Measurements from ENCODE around the gene ZPBP2.
A peak's percentile ranks its signal among the peaks of the same experiment; 100 is the strongest.
"Not testable (repeated sequence)": the region's sequence is repeated elsewhere in the genome, so short reads cannot be mapped to it uniquely, and the experiment has no call there.

The ZPBP2 gene

DNA sequence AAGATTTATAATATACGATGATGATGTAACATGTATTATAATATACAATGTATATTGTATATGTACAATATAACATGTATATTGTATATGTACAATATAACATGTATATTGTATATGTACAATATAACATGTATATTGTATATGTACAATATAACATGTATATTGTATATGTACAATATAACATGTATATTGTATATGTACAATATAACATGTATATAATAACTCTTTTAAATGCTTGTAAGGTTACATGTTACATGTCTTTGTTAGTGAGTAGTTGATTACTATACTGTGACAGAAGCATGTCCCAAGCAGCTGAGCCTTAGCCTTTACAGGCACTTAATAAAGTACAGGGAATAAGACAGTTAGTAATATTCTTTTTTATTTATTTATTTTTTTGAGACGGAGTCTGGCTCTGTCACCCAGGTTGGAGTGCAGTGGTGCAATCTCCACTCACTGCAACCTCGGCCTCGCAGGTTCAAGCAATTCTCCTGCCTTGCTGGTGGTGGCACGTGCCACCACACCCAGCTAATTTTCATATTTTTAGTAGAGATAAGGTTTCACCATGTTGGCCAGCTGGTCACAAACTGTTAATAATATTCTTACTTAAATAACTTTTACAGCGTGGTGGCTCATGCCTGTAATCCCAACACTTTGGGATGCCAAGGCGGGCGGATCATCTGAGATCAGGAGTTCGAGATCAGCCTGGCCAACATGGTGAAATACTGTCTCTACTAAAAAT lies 11.9 kb upstream of the ZPBP2 start:
- DNase-seq (ENCODE audit: low read depth in 1 of 2, low spot score in 1 of 2): not testable (repeated sequence)

DNA sequence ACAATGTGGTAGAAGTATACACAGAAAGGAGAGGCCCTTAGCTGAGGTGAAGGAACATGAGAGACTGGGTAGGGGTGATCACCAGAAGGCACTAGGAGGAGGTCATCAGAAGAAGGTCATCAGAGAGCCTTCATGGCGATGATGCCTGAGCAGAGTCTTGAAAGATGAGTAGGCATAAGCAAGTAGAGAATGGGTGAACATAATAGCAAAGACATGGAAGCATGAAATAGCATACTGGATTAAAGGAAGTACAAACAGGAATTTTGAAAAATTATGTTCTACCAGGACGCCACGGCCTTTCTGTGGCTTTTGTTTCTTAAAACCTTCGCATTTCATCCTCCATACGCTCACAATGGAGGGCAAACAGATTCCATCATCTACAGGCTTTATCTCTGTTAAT lies 6.8 kb upstream of the ZPBP2 start:
- no peak for DNase-seq (ENCODE audit: low read depth in 1 of 2, low spot score in 1 of 2)

DNA sequence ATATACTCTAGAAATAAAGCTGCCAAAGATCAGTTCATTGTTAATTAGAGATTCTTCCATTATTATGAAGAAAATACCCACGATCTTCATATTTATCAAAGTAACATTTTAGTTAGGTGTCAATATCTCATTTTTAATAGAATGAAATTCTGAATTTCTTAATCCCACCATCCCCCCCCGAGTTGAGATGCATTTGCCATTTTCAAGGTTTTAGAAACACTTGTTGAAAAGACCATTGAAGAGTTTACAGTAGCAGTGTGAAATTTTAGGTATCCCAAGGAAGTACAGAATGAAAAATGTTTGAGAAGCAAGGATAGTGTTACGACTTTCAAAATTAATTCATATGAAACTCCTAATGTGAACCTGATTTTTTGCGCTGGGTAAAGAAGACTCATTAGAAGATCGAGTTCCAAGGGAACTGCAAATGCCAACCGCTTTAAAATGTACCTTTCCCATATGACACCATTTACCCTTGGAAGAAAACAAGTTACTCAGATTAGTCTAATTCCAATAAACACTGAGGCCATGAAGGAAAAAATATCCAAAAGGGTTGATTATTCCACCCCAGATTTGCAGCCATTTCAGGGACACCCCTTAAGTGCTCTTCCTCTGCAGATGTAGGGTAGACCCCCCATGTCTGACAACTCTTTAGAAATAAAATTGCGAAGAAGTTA lies 4.6 kb upstream of the ZPBP2 start:
- no peak for DNase-seq (ENCODE audit: low read depth in 1 of 2, low spot score in 1 of 2)

DNA sequence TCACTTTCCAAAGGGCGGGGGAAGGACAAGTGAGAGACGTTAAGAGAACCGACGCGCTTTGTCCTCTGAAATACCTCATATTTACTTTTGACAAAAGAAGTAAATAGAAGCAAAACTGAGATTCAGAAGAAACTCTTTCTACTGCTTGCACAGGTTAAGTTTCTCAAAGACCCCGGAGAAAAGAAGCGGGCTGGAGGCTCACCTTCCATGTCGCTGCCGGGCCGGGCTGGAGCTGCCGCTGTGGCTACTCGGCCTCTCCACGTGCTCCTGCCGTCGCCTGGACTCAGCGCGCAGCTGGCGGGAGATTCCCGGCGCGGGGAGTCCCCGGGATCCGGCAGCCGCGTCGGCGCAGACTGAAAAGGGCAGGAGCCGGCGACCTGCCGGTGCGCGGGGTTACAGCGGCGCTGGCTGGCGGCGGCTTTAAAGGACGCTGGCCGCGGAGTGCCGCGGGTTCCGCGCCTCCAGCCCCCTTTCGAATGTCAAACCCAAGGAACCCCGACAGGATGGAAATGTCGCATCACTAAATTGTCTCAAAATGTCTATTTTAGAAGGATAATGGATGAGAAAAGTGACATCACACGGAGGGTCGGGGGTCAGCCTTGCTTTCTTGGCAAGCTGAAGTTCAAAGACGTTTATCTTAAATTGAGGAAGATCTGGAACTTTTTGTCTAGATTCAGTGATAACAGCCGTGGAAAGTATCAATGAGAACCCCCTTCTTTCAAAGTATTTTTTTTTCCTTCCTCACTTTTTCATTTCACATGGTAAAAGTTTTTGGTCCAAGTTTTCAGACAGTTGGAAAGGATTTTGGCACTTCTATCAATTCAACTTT lies 3.9 kb upstream of the ZPBP2 start, which contains the start of gene IKZF3:
IKZF3 (minus strand) TSS at position 395 of the 829 bp plus-strand sequence; CDS start at position 209, 186 bp downstream.
- peak; percentile 69 to 78 for DNase-seq (ENCODE audit: low read depth in 1 of 2, low spot score in 1 of 2)

DNA sequence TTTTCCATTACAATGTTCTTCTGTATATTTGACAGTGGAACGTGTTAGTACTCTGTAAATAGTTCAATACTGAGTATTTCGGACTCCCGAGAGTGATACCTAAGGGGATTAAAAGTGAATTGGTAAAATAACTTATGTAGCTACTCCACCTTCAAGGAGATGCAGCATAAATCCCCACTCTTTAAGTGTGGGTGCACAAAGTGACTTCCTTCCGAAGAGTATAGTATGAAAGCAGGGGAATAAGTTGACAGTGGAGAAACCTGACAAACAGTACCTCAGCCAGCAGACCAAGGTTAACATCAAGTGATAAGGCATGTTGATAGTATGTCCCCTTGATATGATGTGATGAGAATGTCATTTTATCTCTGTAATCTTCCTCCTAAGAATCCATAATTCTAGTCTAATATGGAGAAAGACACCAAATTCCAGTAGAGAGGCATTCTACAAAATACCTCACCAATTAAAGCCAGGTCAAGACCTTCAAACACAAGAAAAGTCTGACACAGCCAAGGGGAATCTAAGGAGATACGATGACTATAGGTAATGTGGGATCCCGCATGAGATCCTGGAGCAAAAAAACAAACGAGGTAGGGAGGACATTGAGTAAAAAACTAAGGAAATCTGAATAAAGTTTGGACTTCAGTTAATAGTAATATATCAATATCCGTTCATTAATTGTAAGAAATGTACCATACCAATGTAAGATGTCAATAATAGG lies 1.8 kb upstream of the ZPBP2 start:
- no peak for DNase-seq (ENCODE audit: low read depth in 1 of 2, low spot score in 1 of 2)

DNA sequence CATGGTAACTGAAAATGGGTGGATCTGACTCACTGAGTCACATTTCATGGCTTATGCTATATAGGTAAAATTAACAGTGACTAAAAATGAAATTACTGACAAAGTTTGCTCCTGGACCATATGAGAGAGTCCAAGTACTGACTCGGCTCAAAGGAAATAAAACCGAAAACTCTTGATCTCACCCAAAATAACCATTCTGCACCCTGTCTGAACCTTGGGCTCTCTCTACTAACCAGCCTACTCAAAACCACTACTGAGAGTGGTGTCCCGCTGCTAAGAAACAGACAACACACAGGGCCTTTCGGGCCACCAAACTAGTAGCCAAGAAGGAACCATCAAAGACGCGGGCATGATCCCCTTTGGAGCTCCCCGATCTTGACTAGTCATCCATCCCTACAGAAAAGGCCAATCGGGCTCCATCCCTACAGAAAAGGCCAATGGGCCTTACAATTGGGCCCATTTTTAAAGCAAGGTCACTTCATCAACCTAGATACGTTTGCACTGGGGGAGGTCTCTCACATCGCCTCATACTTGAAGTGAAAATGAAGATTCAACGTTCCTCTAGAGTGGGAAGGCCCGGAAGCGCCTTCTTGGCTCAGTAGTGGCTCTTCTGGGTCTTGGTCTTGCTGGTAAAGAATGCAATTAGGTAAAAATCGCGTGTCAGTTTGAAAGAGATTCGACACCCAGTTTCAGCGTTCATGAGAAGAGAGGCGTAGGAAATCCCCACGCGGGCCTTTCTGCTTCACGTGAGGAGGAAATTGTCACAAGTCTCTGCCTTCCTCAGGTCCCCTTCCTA lies 720 bp upstream of the ZPBP2 start:
- DNase-seq (ENCODE audit: low read depth in 1 of 2, low spot score in 1 of 2): peak; percentile 52 to 61

DNA sequence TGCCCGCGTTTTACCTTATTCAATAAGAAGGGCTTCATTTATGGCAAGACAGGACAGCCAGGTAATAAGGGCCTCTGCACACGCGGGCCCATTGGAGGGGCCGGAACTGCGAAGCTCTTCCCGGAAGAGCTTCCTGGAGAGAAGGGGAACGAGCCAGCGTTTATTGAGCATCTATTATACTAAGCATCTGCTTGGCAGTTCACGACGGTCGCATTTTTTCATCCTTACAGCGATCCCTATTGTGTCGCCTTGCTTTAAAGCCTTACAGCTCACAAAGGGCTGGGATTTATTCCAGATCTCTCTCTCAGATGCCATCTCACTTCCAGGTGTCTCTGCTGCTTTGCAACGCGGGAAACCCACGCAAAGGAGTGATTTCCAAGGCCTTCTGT lies 546 bp downstream of the ZPBP2 start:
- DNase-seq (ENCODE audit: low read depth in 1 of 2, low spot score in 1 of 2): no peak

DNA sequence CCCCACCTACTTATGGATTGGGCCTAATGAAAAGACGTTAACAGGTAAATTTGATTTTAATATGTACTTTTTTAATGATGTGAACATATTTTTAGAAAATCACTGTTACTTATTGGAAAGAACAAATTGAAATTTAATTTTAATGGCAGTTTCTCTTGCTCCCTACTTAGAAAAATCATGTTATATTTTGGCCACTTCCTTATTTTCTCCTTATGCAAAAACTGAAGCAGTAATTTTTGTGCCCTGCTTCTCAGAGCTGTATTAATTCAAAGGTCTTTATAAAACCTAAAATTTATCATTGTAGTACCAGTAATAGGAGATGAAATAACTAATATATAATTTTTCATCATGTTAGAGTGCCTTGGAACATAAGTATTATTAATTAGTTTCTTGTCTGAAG lies 2.8 kb downstream of the ZPBP2 start:
- no peak for DNase-seq (ENCODE audit: low read depth in 1 of 2, low spot score in 1 of 2)

DNA sequence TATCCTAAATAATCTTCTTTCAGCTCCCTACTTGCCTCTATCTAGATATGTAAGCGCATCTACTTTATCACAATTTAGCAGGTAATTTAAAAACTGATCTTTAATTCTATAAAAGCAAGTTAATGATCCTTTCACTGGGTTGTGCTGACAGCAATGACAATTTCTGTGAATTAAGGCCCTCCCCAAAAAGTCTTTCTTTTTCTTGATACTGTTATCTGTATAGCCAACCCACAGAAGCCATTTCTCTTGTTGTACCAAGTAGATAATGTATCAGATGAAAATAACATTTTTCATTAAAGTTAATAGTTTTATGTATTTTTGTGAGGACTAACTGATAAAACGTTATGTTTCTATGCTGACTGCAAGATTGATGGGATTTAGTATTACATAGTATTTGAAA lies 3.8 kb downstream of the ZPBP2 start:
- no peak for DNase-seq (ENCODE audit: low read depth in 1 of 2, low spot score in 1 of 2)

DNA sequence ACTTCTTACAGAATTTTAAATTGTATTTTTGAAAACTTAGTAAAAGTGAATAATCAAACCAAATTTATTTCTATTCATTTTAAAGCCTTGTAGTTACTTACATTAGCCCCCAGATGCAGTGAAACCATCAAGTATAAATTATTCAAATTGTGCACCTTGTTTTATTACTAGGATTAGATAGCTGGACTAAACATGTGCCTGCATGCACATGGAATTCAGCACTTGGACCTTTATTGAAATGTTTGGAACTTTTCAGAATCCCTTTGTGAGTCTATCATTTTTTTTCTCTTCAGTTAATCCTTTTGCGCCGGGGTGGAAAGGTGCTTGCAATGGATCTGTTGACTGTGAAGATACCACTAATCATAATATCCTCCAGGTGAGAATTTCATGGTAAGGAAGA lies 4.7 kb downstream of the ZPBP2 start:
- DNase-seq (ENCODE audit: low read depth in 1 of 2, low spot score in 1 of 2): no peak

DNA sequence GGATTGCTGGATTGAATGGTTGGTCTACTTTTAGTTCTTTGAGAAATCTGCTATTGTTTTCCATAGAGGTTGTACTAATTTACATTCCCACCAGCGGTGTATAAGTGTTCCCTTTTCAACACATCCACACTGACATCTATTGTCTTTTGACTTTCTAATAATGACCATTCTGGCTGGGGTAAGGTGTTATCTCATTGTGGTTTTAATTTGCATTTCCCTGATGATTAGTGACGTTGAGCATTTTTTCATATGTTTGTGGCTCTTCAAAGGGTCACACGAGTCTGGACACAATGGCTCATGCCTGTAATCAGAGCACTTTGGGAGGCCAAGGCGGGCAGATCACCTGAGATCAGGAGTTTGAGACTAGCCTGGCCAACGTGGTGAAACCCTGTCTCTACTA lies 18.1 kb downstream of the ZPBP2 start:
- DNase-seq (ENCODE audit: low read depth in 1 of 2, low spot score in 1 of 2): not testable (repeated sequence)

DNA sequence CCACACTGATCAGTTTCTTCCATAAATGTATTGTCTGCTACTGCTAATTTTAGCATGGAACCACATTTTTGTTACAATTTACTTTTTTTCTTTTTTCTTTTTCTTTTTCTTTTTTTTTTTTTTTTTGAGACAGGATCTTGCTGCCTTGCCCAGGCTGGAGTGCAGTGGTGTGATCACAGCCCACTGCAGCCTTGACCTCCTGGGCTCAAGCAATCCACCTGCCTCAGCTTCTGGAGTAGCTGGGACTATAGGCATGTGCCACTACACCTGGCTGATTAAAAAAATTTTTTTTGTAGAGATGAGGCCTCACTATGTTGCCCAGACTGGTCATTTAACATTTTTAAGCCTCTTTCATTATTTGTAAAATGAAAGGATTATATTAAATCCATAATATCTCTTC lies 19.1 kb downstream of the ZPBP2 start:
- no peak for DNase-seq (ENCODE audit: low read depth in 1 of 2, low spot score in 1 of 2)

DNA sequence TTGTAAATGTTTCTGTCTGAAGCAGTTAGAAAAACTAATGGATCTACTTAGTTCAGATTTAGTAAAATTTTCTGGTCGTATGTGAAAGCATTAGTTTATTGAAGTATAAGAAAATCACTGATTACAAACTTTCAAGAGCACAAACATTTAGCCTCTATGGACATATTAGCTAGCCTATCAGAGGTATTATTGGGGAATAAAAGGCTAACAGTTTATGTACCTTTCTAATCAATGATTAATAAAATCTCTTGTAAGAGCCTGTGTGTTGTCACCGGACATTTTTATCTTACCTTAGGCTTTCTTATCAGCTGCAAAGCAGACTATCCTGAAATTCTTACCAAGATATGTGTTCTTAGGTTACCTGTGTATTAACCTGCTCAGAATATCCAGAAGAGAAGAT lies 21.2 kb downstream of the ZPBP2 start:
- no peak for DNase-seq (ENCODE audit: low read depth in 1 of 2, low spot score in 1 of 2)

DNA sequence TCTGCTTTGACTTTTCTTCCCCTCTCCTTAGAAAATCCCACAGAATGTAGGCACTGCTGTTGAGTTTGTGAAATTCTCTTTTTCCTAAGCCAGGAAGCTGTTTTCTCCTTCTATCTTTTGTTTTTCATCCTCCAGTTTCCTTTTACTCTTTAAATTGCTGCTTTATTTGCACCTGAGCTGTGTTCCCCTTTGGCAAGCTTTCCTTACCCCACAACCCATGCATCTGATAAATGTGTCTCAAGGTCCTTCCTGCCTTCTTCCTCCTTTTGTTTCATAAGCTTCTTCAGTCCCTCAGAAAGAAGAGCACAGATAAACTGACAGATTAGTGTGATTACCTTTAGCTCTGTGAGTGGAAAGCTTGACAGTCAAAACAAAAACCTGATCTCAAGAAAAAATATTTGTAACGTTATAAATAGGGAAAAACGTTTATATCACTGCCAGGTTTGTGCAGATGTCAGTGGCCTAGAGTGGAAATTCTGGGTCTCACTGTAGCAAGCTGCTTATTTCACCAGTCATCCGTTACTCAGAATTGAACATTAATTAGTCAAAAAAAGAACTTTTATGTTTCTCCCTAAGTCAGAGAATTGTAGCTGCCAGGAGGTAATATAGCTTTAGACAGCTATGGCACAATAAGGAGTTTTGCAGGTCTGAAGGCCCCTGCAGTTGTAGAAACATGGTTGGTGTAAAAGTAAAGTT lies 26.8 kb downstream of the ZPBP2 start:
- DNase-seq (ENCODE audit: low read depth in 1 of 2, low spot score in 1 of 2): no peak

DNA sequence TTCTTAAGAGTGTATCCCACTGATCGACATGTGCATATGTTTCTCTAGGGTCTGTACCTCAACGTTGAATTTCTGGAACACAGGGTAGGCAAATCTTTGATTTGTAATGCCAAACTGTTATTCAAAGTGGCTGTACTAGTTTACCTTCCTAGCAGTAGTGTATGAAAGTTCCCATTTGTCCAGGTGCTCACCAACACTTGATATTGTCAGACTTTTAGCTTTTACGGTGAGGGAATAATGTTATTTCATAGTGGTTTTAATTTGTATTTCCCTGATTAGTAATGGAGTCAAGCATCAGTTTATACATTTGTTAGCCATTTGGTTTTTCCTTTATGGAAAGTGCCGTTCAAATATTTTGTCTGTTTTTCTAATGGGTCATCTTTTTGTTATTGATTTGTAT lies 30.1 kb downstream of the ZPBP2 start:
- DNase-seq (ENCODE audit: low read depth in 1 of 2, low spot score in 1 of 2): no peak

DNA sequence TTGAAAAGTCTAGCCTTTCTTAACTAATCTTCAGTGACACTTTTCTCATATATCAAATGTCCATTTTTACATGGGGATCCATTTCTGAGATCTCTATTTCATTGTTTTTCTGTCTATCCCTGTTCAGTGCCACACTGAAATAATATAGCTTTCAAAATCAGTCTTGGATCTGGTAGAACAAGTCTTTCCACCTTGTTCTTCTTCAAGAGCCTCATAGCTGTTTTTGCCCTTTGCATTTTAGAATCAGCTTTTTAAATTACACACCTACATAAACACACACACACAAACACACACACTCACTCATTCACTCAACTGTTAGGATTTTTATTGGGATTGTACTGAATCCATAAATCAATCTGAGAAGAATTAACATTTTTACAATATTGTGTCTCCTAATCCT lies 31.2 kb downstream of the ZPBP2 start:
- no peak for DNase-seq (ENCODE audit: low read depth in 1 of 2, low spot score in 1 of 2)

DNA sequence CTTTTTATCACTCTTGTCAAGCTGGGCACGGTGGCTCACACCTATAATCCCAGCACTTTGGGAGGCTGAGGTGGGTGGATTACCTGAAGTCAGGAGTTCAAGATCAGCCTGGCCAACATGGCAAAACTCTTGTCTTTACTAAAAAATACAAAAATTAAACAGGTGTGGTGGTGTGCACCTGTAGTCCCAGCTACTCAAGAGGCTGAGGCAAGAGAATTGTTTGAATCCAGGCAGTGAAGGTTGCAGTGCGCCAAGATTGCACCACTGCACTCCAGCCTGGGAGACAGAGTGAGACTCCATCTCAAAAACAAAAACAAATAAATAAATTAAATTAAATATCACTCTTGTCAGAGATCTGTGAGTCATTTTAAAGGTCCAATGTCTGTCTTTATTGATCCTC lies 34.0 kb downstream of the ZPBP2 start:
- not testable (repeated sequence) for DNase-seq (ENCODE audit: low read depth in 1 of 2, low spot score in 1 of 2)

DNA sequence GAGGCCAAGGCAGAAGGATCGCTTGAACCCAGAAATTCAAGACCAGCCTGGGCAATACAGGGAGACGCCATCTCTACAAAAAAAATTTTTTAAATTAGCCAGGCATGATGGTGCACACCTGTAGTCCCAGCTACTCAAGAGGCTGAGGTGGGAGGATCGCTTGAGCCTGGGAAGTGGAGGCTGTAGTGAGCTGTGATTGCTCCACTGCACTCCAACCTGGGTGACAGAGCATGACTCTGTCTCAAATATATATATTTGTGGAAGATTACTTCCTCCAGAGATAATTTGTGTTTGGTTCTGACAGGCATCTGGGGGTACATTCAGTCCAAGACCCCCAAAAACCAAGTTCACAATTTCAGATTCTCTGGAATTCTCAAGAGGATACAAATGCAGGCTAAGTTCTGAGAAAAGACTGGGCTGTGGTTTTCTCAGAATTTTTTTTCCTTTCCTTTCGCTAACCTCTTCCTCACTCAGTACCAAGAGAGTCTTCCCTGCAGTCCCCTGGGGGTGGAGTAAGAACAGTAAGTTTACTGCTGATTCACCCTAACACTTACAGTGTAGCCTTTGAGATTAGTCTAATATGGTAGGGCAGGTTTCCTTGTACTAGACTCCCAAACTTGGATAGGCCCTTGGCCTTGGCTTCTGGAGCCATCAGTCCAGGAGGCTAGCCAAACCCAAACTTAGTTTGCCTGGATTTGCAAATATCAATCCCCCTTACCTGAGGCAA lies 35.3 kb downstream of the ZPBP2 start:
- no peak for DNase-seq (ENCODE audit: low read depth in 1 of 2, low spot score in 1 of 2)

DNA sequence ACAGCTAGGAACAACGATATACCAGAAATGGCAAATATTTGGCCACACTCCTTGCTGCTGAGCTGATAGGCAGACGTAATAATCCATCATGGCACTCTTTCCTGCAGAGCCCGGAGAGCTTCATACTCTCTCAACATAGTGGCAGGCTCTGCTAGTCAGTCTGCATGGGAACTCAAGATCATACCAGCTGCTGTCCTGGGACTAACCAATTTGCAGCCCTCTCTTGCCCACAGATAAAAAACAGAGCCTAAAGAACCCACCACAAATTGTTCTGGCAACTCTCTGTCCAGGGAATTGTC lies 36.9 kb downstream of the ZPBP2 start:
- no peak for DNase-seq (ENCODE audit: low read depth in 1 of 2, low spot score in 1 of 2)

All from activated CD4-positive, alpha-beta T cell treated with anti-CD3 and anti-CD28 coated beads, Interleukin-2, amount 50 U/mL, for 24 hours (primary cell).